ENCODE results near the gene SLC9A5. TPM values are rescaled to one million over a fixed set of nuclear protein-coding genes. Genes with fewer than 3 reads are reported as not detected.

The SLC9A5 gene
- total and polyA plus RNA-seq, 9 of the 15 experiments (the other 6 are each of a cell fraction or from before 2014, with no cell fraction given) = 0.06 to 3.1 (median 1.2) TPM

DNA sequence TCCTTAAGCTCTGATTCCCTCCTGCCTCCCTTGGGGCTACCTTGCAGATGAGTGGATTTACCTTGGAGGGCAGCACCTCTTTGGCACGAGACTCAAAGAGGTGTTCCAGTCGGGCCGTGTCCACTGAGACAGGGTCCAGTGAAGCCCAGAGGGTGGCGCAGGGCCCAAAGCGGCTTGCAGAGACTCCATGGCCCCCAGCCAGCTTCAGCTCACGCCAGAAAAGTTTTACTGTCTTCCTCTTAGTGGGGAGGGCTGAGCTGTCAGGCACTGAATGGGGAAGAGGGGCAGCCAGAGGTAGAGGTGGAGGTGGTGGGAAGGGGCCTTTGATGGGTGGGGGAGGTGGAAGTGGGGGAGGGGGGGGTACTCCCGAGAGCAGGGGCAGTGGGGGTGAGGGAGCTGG is 15.2 kb upstream of the SLC9A5 start:
- Histone ChIP-seq H3K36me3 (ENCODE audit: control insufficient read depth, insufficient read depth, low read length) (peaks cover 93% of the 10 kb centered on the region; the same call in 2 of the 3 replicates), H3K4me3 (no peak overlapping the region), H3K4me2 (ENCODE audit: insufficient read depth, low read length) (no peak overlapping the region), H2AFZ (ENCODE audit: low read depth, low read length) (no peak overlapping the region), H3K4me1 (replicated peaks in 1 of 2; ENCODE audit: control insufficient read depth in 2 of 2, insufficient read depth in 2 of 2, low read length in 2 of 2) (peaks cover 8 to 30% of the 10 kb centered on the region in 2 experiments; a peak in 4 of 5 replicates), H3K9me3 (replicated peaks; ENCODE audit: control insufficient read depth, insufficient read depth, low read depth, low read length) (no peaks in the 10 kb centered on the region), H4K20me1 (replicated peaks; ENCODE audit: control insufficient read depth, insufficient read depth, low read length) (peaks cover 4% of the 10 kb centered on the region), H3K9ac (ENCODE audit: insufficient read depth in 1 of 2, low read depth in 2 of 2, low read length in 2 of 2) (no peak overlapping the region), H3K79me2 (ENCODE audit: control insufficient read depth, insufficient read depth, low read length) (peaks cover 2% of the 10 kb centered on the region), H3K27ac (ENCODE audit: extremely low read depth, low read depth, low read length) (no peak overlapping the region), H3K27me3 (ENCODE audit: control insufficient read depth in 2 of 2, insufficient read depth in 2 of 2, low read length in 2 of 2) (no peaks in the 10 kb centered on the region), H3K9me1 (ENCODE audit: control insufficient read depth, insufficient read depth, low read length) (no peaks in the 10 kb centered on the region)
- DNase-seq (ENCODE audit: extremely low read depth in 1 of 4, low spot score in 3 of 4) (no peak), FAIRE-seq (no peak), ATAC-seq (no peak)
- 86% methylated on average over 6 of the region's 7 CpGs for WGBS (ENCODE audit: insufficient coverage, low coverage, missing lambda C conversion rate)
- in situ Hi-C loops (cut with MboI) (no loop called here), intact Hi-C loops (cut with micrococcal nuclease) (no loop called here)
- BruUV-seq (replicated peaks) = no TSS peak
- POLR2A ChIA-PET = interaction anchor here (0.6 to 1.4 kb wide), 2 partner anchors 10 to 13 kb away, joined by 3 to 4 read pairs; no protein-coding TSS in a partner anchor
- CTCF ChIA-PET (ENCODE audit: low intra/inter-chr PET ratio) = no interaction called here
- TF ChIP-seq ZNF780A (CRISPR knock-in tag; IDR thresholded peaks at IDR 0.05) (no peak), MCM5 (IDR thresholded peaks at IDR 0.05; ENCODE audit: low read depth) (no peak), KLF13 (tag; IDR thresholded peaks at IDR 0.05; ENCODE audit: borderline replicate concordance, low read depth) (no peak), EP400 (IDR thresholded peaks at IDR 0.05) (no peak), HNRNPH1 (optimal IDR thresholded peaks at IDR 0.05; ENCODE audit: low read depth, low read length) (no peak), TAL1 (IDR thresholded peaks at IDR 0.05) (no peak), RAD21 (CRISPR knock-in tag; conservative IDR thresholded peaks at IDR 0.05 in 1 of 2, IDR thresholded peaks at IDR 0.05 in 1 of 2) (no peak), JUN (IDR thresholded peaks at IDR 0.05; ENCODE audit: borderline replicate concordance, low read depth, low read length) (no peak), JUN (CRISPR knock-in tag; IDR thresholded peaks at IDR 0.05; ENCODE audit: borderline replicate concordance) (no peak), XRCC5 (IDR thresholded peaks at IDR 0.05; ENCODE audit: low read depth, low read length) (no peak), EP300 (IDR thresholded peaks at IDR 0.05; ENCODE audit: low read length) (no peak), KLF10 (CRISPR knock-in tag; IDR thresholded peaks at IDR 0.05) (no peak), ZNF445 (CRISPR knock-in tag; IDR thresholded peaks at IDR 0.05; ENCODE audit: low read depth) (no peak)
- TF ChIP-seq, protein P1, sequence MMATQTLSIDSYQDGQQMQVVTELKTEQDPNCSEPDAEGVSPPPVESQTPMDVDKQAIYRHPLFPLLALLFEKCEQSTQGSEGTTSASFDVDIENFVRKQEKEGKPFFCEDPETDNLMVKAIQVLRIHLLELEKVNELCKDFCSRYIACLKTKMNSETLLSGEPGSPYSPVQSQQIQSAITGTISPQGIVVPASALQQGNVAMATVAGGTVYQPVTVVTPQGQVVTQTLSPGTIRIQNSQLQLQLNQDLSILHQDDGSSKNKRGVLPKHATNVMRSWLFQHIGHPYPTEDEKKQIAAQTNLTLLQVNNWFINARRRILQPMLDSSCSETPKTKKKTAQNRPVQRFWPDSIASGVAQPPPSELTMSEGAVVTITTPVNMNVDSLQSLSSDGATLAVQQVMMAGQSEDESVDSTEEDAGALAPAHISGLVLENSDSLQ (IDR thresholded peaks at IDR 0.05) = no peak
- TF ChIP-seq, protein P2, sequence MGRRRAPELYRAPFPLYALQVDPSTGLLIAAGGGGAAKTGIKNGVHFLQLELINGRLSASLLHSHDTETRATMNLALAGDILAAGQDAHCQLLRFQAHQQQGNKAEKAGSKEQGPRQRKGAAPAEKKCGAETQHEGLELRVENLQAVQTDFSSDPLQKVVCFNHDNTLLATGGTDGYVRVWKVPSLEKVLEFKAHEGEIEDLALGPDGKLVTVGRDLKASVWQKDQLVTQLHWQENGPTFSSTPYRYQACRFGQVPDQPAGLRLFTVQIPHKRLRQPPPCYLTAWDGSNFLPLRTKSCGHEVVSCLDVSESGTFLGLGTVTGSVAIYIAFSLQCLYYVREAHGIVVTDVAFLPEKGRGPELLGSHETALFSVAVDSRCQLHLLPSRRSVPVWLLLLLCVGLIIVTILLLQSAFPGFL (CRISPR knock-in tag; IDR thresholded peaks at IDR 0.05) = no peak
- TF ChIP-seq, protein P3, sequence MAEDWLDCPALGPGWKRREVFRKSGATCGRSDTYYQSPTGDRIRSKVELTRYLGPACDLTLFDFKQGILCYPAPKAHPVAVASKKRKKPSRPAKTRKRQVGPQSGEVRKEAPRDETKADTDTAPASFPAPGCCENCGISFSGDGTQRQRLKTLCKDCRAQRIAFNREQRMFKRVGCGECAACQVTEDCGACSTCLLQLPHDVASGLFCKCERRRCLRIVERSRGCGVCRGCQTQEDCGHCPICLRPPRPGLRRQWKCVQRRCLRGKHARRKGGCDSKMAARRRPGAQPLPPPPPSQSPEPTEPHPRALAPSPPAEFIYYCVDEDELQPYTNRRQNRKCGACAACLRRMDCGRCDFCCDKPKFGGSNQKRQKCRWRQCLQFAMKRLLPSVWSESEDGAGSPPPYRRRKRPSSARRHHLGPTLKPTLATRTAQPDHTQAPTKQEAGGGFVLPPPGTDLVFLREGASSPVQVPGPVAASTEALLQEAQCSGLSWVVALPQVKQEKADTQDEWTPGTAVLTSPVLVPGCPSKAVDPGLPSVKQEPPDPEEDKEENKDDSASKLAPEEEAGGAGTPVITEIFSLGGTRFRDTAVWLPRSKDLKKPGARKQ (CRISPR knock-in tag; IDR thresholded peaks at IDR 0.05) = no peak
- TF ChIP-seq, protein P4, sequence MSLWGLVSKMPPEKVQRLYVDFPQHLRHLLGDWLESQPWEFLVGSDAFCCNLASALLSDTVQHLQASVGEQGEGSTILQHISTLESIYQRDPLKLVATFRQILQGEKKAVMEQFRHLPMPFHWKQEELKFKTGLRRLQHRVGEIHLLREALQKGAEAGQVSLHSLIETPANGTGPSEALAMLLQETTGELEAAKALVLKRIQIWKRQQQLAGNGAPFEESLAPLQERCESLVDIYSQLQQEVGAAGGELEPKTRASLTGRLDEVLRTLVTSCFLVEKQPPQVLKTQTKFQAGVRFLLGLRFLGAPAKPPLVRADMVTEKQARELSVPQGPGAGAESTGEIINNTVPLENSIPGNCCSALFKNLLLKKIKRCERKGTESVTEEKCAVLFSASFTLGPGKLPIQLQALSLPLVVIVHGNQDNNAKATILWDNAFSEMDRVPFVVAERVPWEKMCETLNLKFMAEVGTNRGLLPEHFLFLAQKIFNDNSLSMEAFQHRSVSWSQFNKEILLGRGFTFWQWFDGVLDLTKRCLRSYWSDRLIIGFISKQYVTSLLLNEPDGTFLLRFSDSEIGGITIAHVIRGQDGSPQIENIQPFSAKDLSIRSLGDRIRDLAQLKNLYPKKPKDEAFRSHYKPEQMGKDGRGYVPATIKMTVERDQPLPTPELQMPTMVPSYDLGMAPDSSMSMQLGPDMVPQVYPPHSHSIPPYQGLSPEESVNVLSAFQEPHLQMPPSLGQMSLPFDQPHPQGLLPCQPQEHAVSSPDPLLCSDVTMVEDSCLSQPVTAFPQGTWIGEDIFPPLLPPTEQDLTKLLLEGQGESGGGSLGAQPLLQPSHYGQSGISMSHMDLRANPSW (CRISPR knock-in tag; IDR thresholded peaks at IDR 0.05) = no peak

Measured in K562 (cell line).